NCI-H774 (cell line): ENCODE data around the gene TBC1D2.

Experiments
- DNase-seq: peaks from one replicate; lab custom pipeline; 2025; lab: John Stamatoyannopoulos, UW

The TBC1D2 gene

GRCh38 chr9:98171176-98171925, 84.1 kb downstream of the TBC1D2 start:
- DNase-seq = no peak

- DNase-seq = no peak
Observed at GRCh38 chr9:98168941-98169488, 86.4 kb downstream of the TBC1D2 start.

GRCh38 chr9:98168153-98168780, 87.2 kb downstream of the TBC1D2 start:
- DNase-seq = no peak

- no peak for DNase-seq
Observed at GRCh38 chr9:98164912-98165311, 90.5 kb downstream of the TBC1D2 start.

- DNase-seq = no peak
Observed at GRCh38 chr9:98162613-98163012, 92.8 kb downstream of the TBC1D2 start.

- DNase-seq = no peak
Observed at GRCh38 chr9:98161851-98162250, 93.6 kb downstream of the TBC1D2 start.

GRCh38 chr9:98159790-98160189, 95.7 kb downstream of the TBC1D2 start:
- no peak for DNase-seq

GRCh38 chr9:98159301-98159700, 96.1 kb downstream of the TBC1D2 start:
- DNase-seq = no peak

- peak; percentile 67 for DNase-seq
Observed at GRCh38 chr9:98158071-98158831, 97.2 kb downstream of the TBC1D2 start.

GRCh38 chr9:98157372-98157771, 98.1 kb downstream of the TBC1D2 start:
- DNase-seq = no peak

GRCh38 chr9:98154678-98155077, 100.8 kb downstream of the TBC1D2 start:
- no peak for DNase-seq

GRCh38 chr9:98152526-98152925, 102.9 kb downstream of the TBC1D2 start:
- no peak for DNase-seq

- no peak for DNase-seq
Observed at GRCh38 chr9:98150721-98151120, 104.7 kb downstream of the TBC1D2 start.

- no peak for DNase-seq
Observed at GRCh38 chr9:98150164-98150563, 105.3 kb downstream of the TBC1D2 start.

GRCh38 chr9:98149422-98149821, 106.0 kb downstream of the TBC1D2 start:
- DNase-seq = no peak
